HepG2 (cell line): ENCODE measurements around the gene ZNF17. TPM values are rescaled to one million over a fixed set of nuclear protein-coding genes. Genes with fewer than 3 reads are reported as not detected.

Experiments used
- AKAP8 ChIP-seq: sonication (generic); formaldehyde crosslinking; IDR thresholded peaks from 2 replicates; pipeline ENCODE4 v1.5.1; 2020; ENCODE audit warnings: mild to moderate bottlenecking, missing genetic modification reagents
- KMT2A ChIP-seq: sonication (generic); formaldehyde crosslinking; IDR thresholded peaks from 2 replicates; pipeline ENCODE4 v1.4.0; 2020; ENCODE audit warnings: missing genetic modification reagents
- MYNN ChIP-seq: sonication (generic); formaldehyde crosslinking; IDR thresholded peaks from 2 replicates; pipeline ENCODE4 v1.4.0; 2020; ENCODE audit warnings: mild to moderate bottlenecking, low read depth, missing genetic modification reagents
- TOPORS ChIP-seq: sonication (generic); formaldehyde crosslinking; IDR thresholded peaks from 2 replicates; pipeline ENCODE4 v1.8.0; 2023; ENCODE audit warnings: mild to moderate bottlenecking, missing genetic modification reagents
- ZBTB37 ChIP-seq: sonication (generic); formaldehyde crosslinking; IDR thresholded peaks from 2 replicates; pipeline ENCODE4 v1.4.0; 2020; ENCODE audit warnings: mild to moderate bottlenecking, missing genetic modification reagents
- ZBTB42 ChIP-seq: sonication (generic); formaldehyde crosslinking; IDR thresholded peaks from 2 replicates; pipeline ENCODE4 v1.5.0; 2020; ENCODE audit warnings: mild to moderate bottlenecking, missing genetic modification reagents
- ZNF138 ChIP-seq: sonication (generic); formaldehyde crosslinking; IDR thresholded peaks from 2 replicates; pipeline ENCODE4 v1.5.0; 2020; ENCODE audit warnings: mild to moderate bottlenecking, low read depth, missing genetic modification reagents
- ZNF205 ChIP-seq: IDR thresholded peaks from 2 replicates; pipeline ENCODE4 v1.6.1; 2018; ENCODE audit warnings: missing biosample characterization, missing genetic modification reagents
- ZNF234 ChIP-seq: sonication (generic); formaldehyde crosslinking; conservative IDR thresholded peaks from 2 replicates; pipeline ENCODE4 v1.5.1; 2020; ENCODE audit warnings: mild to moderate bottlenecking, missing genetic modification reagents
- ZNF704 ChIP-seq: sonication (generic); formaldehyde crosslinking; IDR thresholded peaks from 2 replicates; pipeline ENCODE4 v1.8.1; 2023; ENCODE audit warnings: mild to moderate bottlenecking, inconsistent platforms, moderate library complexity, missing genetic modification reagents, borderline replicate concordance
- ZNF816 ChIP-seq: sonication (generic); formaldehyde crosslinking; IDR thresholded peaks from 2 replicates; pipeline ENCODE4 v1.8.0; 2022; ENCODE audit warnings: missing genetic modification reagents, mild to moderate bottlenecking, borderline replicate concordance
- ZZZ3 ChIP-seq: sonication (generic); formaldehyde crosslinking; IDR thresholded peaks from 2 replicates; pipeline ENCODE4 v1.4.0; 2020; ENCODE audit warnings: missing genetic modification reagents, mild to moderate bottlenecking, borderline replicate concordance
- polyA plus RNA-seq, 8 experiments: library from polyadenylated mRNA; depleted of rRNA in 3 of 8; stranded (reverse) in 7 of 8; unstranded in 1 of 8; fragments of >200 nt; fragmentation: Illumina TruSeq in 4 of 8; extraction: Trizol in 4 of 8; gene quantifications; 2 replicates each; pipeline versions ENCODE4 v1.2.1 to v1.2.3, GENCODE V29; 2011 to 2016; ENCODE audit warnings: low read depth in 4 of 8, missing spikeins in 1 of 8, mixed read lengths in 1 of 8; ENCODE audit not compliant: insufficient read depth in 1 of 8
- total RNA-seq, 5 experiments: library from RNA; depleted of rRNA; stranded (reverse); fragments of >200 nt; fragmentation: Illumina TruSeq; extraction: Trizol; gene quantifications; 2 replicates each; pipeline ENCODE4 v1.2.3, GENCODE V29; 2016; ENCODE audit warnings: low read depth in 1 of 5
- TF ChIP-seq, protein P1 (sequence below): IDR thresholded peaks from 2 replicates; pipeline ENCODE4 v1.6.1; 2016
- TF ChIP-seq, protein P2 (sequence below), 2 experiments: sonication (generic) in 1 of 2; formaldehyde crosslinking in 1 of 2; IDR thresholded peaks; 2 replicates each; pipeline versions ENCODE4 v1.6.1 to v1.9.0; 2014 to 2022; ENCODE audit warnings: antibody characterized with exemption in 1 of 2, borderline replicate concordance in 1 of 2, inconsistent platforms in 1 of 2, low read depth in 1 of 2, missing genetic modification reagents in 1 of 2
- TF ChIP-seq, protein P3 (sequence below): sonication (generic); formaldehyde crosslinking; IDR thresholded peaks from 2 replicates; pipeline ENCODE4 v1.4.0; 2020; ENCODE audit warnings: mild to moderate bottlenecking, missing genetic modification reagents

Gene ZNF17
- total and polyA plus RNA-seq, 2 of the 13 experiments (the other 11 are each of a cell fraction or from before 2014, with no cell fraction given) = 3.7 to 10.1 TPM

DNA sequence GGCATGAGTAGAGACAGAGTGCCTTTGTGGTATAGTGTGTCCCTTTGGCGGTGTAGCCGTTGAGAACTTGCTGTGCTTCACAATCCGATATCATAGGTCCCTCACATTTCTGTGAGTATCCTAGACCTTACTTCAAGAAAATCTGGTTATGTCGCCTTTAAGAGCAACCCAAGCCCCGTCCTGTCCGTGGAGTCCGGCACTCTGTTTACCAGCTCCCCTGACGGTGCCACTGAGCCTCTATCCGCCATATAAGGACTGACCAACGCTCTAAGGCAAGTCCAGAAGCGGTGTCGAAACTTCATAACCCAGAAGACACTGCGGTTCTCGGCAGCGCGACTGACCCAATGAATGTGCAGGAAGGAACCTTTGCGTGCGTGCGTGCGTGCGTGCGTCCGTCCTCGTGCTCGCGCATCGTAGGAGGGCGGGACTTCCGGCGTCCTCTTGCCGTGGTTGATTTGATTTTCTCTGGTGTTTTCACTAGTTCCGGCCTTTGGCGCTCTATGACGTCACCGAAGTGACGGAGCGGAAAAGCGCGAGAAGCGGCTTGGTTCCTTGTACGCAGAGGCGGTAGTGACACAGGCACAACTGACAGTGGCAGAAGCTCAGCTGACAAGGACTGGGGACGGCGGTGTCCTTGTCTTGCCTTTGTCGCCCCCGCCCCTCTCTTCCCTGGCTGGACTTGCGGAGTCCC, 47.8 kb upstream of the ZNF17 start, which contains the start of the genes TRAPPC2B and ZNF547 (continued):
- TF ChIP-seq KMT2A (CRISPR knock-in tag) = peak; percentile 33; the same call in 1 of the 2 replicates
- TF ChIP-seq, protein P1, sequence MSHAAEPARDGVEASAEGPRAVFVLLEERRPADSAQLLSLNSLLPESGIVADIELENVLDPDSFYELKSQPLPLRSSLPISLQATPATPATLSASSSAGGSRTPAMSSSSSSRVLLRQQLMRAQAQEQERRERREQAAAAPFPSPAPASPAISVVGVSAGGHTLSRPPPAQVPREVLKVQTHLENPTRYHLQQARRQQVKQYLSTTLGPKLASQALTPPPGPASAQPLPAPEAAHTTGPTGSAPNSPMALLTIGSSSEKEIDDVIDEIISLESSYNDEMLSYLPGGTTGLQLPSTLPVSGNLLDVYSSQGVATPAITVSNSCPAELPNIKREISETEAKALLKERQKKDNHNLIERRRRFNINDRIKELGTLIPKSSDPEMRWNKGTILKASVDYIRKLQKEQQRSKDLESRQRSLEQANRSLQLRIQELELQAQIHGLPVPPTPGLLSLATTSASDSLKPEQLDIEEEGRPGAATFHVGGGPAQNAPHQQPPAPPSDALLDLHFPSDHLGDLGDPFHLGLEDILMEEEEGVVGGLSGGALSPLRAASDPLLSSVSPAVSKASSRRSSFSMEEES (CRISPR knock-in tag) = peak; percentile 3; the same call in 1 of the 2 replicates
- TF ChIP-seq ZNF704 (CRISPR knock-in tag) = no peak
- TF ChIP-seq TOPORS (CRISPR knock-in tag) = no peak
- no peak for TF ChIP-seq MYNN
- no peak for TF ChIP-seq ZNF234
- TF ChIP-seq, protein P2, sequence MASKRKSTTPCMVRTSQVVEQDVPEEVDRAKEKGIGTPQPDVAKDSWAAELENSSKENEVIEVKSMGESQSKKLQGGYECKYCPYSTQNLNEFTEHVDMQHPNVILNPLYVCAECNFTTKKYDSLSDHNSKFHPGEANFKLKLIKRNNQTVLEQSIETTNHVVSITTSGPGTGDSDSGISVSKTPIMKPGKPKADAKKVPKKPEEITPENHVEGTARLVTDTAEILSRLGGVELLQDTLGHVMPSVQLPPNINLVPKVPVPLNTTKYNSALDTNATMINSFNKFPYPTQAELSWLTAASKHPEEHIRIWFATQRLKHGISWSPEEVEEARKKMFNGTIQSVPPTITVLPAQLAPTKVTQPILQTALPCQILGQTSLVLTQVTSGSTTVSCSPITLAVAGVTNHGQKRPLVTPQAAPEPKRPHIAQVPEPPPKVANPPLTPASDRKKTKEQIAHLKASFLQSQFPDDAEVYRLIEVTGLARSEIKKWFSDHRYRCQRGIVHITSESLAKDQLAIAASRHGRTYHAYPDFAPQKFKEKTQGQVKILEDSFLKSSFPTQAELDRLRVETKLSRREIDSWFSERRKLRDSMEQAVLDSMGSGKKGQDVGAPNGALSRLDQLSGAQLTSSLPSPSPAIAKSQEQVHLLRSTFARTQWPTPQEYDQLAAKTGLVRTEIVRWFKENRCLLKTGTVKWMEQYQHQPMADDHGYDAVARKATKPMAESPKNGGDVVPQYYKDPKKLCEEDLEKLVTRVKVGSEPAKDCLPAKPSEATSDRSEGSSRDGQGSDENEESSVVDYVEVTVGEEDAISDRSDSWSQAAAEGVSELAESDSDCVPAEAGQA (IDR thresholded peaks at IDR 0.05; ENCODE audit: low read depth) = peak; percentile 99
- TF ChIP-seq, protein P2 (CRISPR knock-in tag; IDR thresholded peaks at IDR 0.05; ENCODE audit: borderline replicate concordance) = no peak
- TF ChIP-seq ZBTB37 = peak; percentile 90
- no peak for TF ChIP-seq ZNF816
- TF ChIP-seq ZBTB42 (CRISPR knock-in tag) = 0 out of 2 replicates have a peak, but pooled peaks have one; percentile 46
- TF ChIP-seq ZNF138 (CRISPR knock-in tag) = peak; percentile 39; the same call in 1 of the 2 replicates
- TF ChIP-seq, protein P3, sequence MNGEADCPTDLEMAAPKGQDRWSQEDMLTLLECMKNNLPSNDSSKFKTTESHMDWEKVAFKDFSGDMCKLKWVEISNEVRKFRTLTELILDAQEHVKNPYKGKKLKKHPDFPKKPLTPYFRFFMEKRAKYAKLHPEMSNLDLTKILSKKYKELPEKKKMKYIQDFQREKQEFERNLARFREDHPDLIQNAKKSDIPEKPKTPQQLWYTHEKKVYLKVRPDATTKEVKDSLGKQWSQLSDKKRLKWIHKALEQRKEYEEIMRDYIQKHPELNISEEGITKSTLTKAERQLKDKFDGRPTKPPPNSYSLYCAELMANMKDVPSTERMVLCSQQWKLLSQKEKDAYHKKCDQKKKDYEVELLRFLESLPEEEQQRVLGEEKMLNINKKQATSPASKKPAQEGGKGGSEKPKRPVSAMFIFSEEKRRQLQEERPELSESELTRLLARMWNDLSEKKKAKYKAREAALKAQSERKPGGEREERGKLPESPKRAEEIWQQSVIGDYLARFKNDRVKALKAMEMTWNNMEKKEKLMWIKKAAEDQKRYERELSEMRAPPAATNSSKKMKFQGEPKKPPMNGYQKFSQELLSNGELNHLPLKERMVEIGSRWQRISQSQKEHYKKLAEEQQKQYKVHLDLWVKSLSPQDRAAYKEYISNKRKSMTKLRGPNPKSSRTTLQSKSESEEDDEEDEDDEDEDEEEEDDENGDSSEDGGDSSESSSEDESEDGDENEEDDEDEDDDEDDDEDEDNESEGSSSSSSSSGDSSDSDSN (CRISPR knock-in tag) = peak; percentile 47
- TF ChIP-seq ZZZ3 (CRISPR knock-in tag) = peak; percentile 86; the same call in 1 of the 2 replicates
- peak; percentile 50; the same call in 1 of the 2 replicates for TF ChIP-seq ZNF205 (CRISPR knock-in tag)
- TF ChIP-seq AKAP8 (CRISPR knock-in tag) = no peak
